HepG2 (cell line): ENCODE data around the gene CD164L2. TPM values are rescaled to one million over a fixed set of nuclear protein-coding genes. Genes with fewer than 3 reads are reported as not detected.

Source experiments
- BRD4 ChIP-seq: sonication (generic); formaldehyde crosslinking; IDR thresholded peaks from 2 replicates; pipeline ENCODE4 v1.4.0; 2020; ENCODE audit warnings: missing genetic modification reagents
- ERF ChIP-seq: IDR thresholded peaks from 2 replicates; pipeline ENCODE4 v1.6.1; 2018; ENCODE audit warnings: missing biosample characterization, missing genetic modification reagents
- HNRNPL ChIP-seq: fragments of 200-400 bp; formaldehyde crosslinking; IDR thresholded peaks from 2 replicates; pipeline ENCODE4 v1.6.1; 2017; ENCODE audit warnings: mild to moderate bottlenecking, low read depth, low read length
- HNRNPLL ChIP-seq: fragments of 200-400 bp; formaldehyde crosslinking; IDR thresholded peaks from 2 replicates; pipeline ENCODE4 v1.6.1; 2017; ENCODE audit warnings: mild to moderate bottlenecking, low read depth, low read length; ENCODE audit not compliant: poor library complexity, severe bottlenecking
- KLF16 ChIP-seq, 2 experiments: sonication (generic) in 1 of 2; formaldehyde crosslinking in 1 of 2; IDR thresholded peaks; 2 replicates each; pipeline versions ENCODE4 v1.6.1 to v1.8.0; 2016 to 2023; ENCODE audit warnings: missing genetic modification reagents in 2 of 2, missing compliant biosample characterization in 1 of 2
- NR2F6 ChIP-seq, 2 experiments: IDR thresholded peaks; 2 replicates each; pipeline ENCODE4 v1.6.1; 2016; ENCODE audit warnings: antibody characterized with exemption in 1 of 2, mild to moderate bottlenecking in 1 of 2
- PAX8 ChIP-seq: sonication (generic); formaldehyde crosslinking; IDR thresholded peaks from 2 replicates; pipeline ENCODE4 v1.8.0; 2022; ENCODE audit warnings: mild to moderate bottlenecking, missing genetic modification reagents, borderline replicate concordance
- REPIN1 ChIP-seq: sonication (generic); formaldehyde crosslinking; IDR thresholded peaks from 2 replicates; pipeline ENCODE4 v1.8.0; 2022; ENCODE audit warnings: missing genetic modification reagents, low read depth, mild to moderate bottlenecking, borderline replicate concordance
- SNAPC2 ChIP-seq: sonication (generic); formaldehyde crosslinking; IDR thresholded peaks from 2 replicates; pipeline ENCODE4 v1.8.1; 2022; ENCODE audit warnings: mild to moderate bottlenecking, missing genetic modification reagents
- YEATS4 ChIP-seq: sonication (generic); formaldehyde crosslinking; IDR thresholded peaks from 2 replicates; pipeline ENCODE4 v1.4.0; 2020; ENCODE audit warnings: missing genetic modification reagents, borderline replicate concordance
- ZFX ChIP-seq: sonication (generic); formaldehyde crosslinking; IDR thresholded peaks from 2 replicates; pipeline ENCODE4 v1.4.0; 2020; ENCODE audit warnings: mild to moderate bottlenecking, low read depth, missing genetic modification reagents, moderate library complexity
- ZMAT3 ChIP-seq: sonication (generic); formaldehyde crosslinking; conservative IDR thresholded peaks from 2 replicates; pipeline ENCODE4 v1.7.0; 2021; ENCODE audit warnings: missing genetic modification reagents
- ZNF138 ChIP-seq: sonication (generic); formaldehyde crosslinking; IDR thresholded peaks from 2 replicates; pipeline ENCODE4 v1.5.0; 2020; ENCODE audit warnings: mild to moderate bottlenecking, low read depth, missing genetic modification reagents
- ZNF343 ChIP-seq: sonication (generic); formaldehyde crosslinking; IDR thresholded peaks from 2 replicates; pipeline ENCODE4 v1.4.0; 2020; ENCODE audit warnings: mild to moderate bottlenecking, missing genetic modification reagents
- ZNF564 ChIP-seq: sonication (generic); formaldehyde crosslinking; IDR thresholded peaks from 2 replicates; pipeline ENCODE4 v1.8.1; 2023; ENCODE audit warnings: mild to moderate bottlenecking, missing genetic modification reagents
- ZNF572 ChIP-seq: sonication (generic); formaldehyde crosslinking; IDR thresholded peaks from 2 replicates; pipeline ENCODE4 v1.5.1; 2020; ENCODE audit warnings: mild to moderate bottlenecking, missing genetic modification reagents
- ZNF713 ChIP-seq: sonication (generic); formaldehyde crosslinking; IDR thresholded peaks from 2 replicates; pipeline ENCODE4 v1.4.0; 2020; ENCODE audit warnings: mild to moderate bottlenecking, missing genetic modification reagents
- ZNF776 ChIP-seq: sonication (generic); formaldehyde crosslinking; IDR thresholded peaks from 2 replicates; pipeline ENCODE4 v1.4.0; 2020; ENCODE audit warnings: mild to moderate bottlenecking, missing genetic modification reagents
- ZSCAN25 ChIP-seq: sonication (generic); formaldehyde crosslinking; IDR thresholded peaks from 2 replicates; pipeline ENCODE4 v1.8.0; 2022; ENCODE audit warnings: mild to moderate bottlenecking, missing genetic modification reagents
- polyA plus RNA-seq, 8 experiments: library from polyadenylated mRNA; depleted of rRNA in 3 of 8; stranded (reverse) in 7 of 8; unstranded in 1 of 8; fragments of >200 nt; fragmentation: Illumina TruSeq in 4 of 8; extraction: Trizol in 4 of 8; gene quantifications; 2 replicates each; pipeline versions ENCODE4 v1.2.1 to v1.2.3, GENCODE V29; 2011 to 2016; ENCODE audit warnings: low read depth in 4 of 8, missing spikeins in 1 of 8, mixed read lengths in 1 of 8; ENCODE audit not compliant: insufficient read depth in 1 of 8
- total RNA-seq, 5 experiments: library from RNA; depleted of rRNA; stranded (reverse); fragments of >200 nt; fragmentation: Illumina TruSeq; extraction: Trizol; gene quantifications; 2 replicates each; pipeline ENCODE4 v1.2.3, GENCODE V29; 2016; ENCODE audit warnings: low read depth in 1 of 5
- TF ChIP-seq, protein P1 (sequence below): sonication (generic); formaldehyde crosslinking; IDR thresholded peaks from 2 replicates; pipeline ENCODE4 v1.4.0; 2020; ENCODE audit warnings: mild to moderate bottlenecking, low read depth, missing genetic modification reagents
- TF ChIP-seq, protein P2 (sequence below): IDR thresholded peaks from 2 replicates; pipeline ENCODE4 v1.6.1; 2018; ENCODE audit warnings: missing genetic modification reagents
- TF ChIP-seq, protein P3 (sequence below), 2 experiments: sonication (generic) in 1 of 2; formaldehyde crosslinking in 1 of 2; IDR thresholded peaks; 2 replicates each; pipeline versions ENCODE4 v1.4.0 to v1.6.1; 2018 to 2020; ENCODE audit warnings: missing genetic modification reagents in 2 of 2, borderline replicate concordance in 1 of 2, low read depth in 1 of 2, mild to moderate bottlenecking in 1 of 2, missing biosample characterization in 1 of 2
- TF ChIP-seq, protein P4 (sequence below): IDR thresholded peaks from 2 replicates; pipeline ENCODE4 v1.6.1; 2016; ENCODE audit warnings: mild to moderate bottlenecking

Gene CD164L2
- total and polyA plus RNA-seq, 2 of the 13 experiments (the other 11 are each of a cell fraction or from before 2014, with no cell fraction given), result not detected

DNA sequence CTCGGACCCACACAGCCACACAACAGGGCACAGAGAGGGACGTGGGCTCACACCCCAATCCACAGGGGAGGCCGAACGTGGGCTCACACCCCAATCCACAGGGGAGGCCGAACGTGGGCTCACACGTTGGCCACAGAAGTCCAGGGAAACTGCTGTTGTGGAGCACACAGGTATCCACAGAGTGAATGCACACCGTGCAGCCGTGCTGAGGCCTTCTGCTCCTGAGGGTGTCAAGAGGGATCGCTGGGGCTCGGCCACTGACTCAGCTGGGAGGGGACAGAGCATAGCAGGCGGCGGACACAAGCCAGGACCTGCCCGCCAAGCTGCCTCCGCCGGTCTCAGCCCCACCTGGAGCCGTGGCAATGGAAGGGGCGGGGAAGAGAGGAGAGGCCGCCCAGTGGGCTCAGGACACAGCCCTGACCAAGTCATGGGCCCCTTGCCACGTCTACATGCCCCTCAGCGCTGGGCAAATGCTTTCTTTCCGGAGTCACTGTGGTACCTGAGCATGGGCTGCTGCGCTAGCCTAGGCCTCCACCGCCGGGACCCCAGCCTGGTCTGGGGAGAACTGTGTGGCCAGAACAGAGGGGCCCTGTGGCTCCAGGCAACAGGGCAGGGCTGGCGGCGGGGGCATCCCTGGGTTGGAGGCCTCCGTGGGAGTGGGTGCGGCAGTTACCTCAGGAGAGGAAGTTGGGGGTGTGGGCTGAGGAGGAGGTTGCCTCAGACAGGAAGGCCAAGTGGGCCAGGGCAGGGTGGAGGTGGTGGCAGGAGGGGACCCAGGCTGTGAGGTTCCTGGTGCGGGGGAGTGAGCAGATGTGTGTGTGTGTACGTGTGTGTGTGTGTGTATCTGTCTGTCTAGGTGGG, 40.1 kb downstream of the CD164L2 start (continued):
- TF ChIP-seq, protein P1, sequence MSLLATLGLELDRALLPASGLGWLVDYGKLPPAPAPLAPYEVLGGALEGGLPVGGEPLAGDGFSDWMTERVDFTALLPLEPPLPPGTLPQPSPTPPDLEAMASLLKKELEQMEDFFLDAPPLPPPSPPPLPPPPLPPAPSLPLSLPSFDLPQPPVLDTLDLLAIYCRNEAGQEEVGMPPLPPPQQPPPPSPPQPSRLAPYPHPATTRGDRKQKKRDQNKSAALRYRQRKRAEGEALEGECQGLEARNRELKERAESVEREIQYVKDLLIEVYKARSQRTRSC (CRISPR knock-in tag), result no peak
- TF ChIP-seq ZNF572 (CRISPR knock-in tag) (0 out of 2 replicates have a peak, but pooled peaks have one; percentile 50), ZNF564 (CRISPR knock-in tag) (peak; percentile 75; the same call in 1 of the 2 replicates), ZFX (CRISPR knock-in tag) (peak; percentile 89), KLF16 (CRISPR knock-in tag; IDR thresholded peaks at IDR 0.05) (peak in 1 of 2 experiments; percentile 51; a peak in 1 of 4 replicates), YEATS4 (CRISPR knock-in tag) (peak; percentile 79), SNAPC2 (CRISPR knock-in tag) (peak; percentile 68; the same call in 1 of the 2 replicates), ZNF138 (CRISPR knock-in tag) (peak; percentile 25; the same call in 1 of the 2 replicates), ZNF713 (0 out of 2 replicates have a peak, but pooled peaks have one; percentile 70), HNRNPLL (peak; percentile 57), REPIN1 (CRISPR knock-in tag) (peak; percentile 61; the same call in 1 of the 2 replicates), HNRNPL (peak; percentile 75), ZMAT3 (CRISPR knock-in tag) (peak; percentile 59), BRD4 (CRISPR knock-in tag) (peak; percentile 70), ERF (CRISPR knock-in tag) (peak; percentile 22; the same call in 1 of the 2 replicates), ZSCAN25 (CRISPR knock-in tag) (peak; percentile 51; the same call in 1 of the 2 replicates), ZNF776 (CRISPR knock-in tag) (0 out of 2 replicates have a peak, but pooled peaks have one; percentile 11), PAX8 (CRISPR knock-in tag) (no peak), ZNF343 (CRISPR knock-in tag) (0 out of 2 replicates have a peak, but pooled peaks have one; percentile 11), NR2F6 (IDR thresholded peaks at IDR 0.05) (no peak), NR2F6 (CRISPR knock-in tag; IDR thresholded peaks at IDR 0.05) (peak; percentile 35)
- TF ChIP-seq, protein P2, sequence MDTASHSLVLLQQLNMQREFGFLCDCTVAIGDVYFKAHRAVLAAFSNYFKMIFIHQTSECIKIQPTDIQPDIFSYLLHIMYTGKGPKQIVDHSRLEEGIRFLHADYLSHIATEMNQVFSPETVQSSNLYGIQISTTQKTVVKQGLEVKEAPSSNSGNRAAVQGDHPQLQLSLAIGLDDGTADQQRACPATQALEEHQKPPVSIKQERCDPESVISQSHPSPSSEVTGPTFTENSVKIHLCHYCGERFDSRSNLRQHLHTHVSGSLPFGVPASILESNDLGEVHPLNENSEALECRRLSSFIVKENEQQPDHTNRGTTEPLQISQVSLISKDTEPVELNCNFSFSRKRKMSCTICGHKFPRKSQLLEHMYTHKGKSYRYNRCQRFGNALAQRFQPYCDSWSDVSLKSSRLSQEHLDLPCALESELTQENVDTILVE (CRISPR knock-in tag), result no peak
- TF ChIP-seq, protein P3, sequence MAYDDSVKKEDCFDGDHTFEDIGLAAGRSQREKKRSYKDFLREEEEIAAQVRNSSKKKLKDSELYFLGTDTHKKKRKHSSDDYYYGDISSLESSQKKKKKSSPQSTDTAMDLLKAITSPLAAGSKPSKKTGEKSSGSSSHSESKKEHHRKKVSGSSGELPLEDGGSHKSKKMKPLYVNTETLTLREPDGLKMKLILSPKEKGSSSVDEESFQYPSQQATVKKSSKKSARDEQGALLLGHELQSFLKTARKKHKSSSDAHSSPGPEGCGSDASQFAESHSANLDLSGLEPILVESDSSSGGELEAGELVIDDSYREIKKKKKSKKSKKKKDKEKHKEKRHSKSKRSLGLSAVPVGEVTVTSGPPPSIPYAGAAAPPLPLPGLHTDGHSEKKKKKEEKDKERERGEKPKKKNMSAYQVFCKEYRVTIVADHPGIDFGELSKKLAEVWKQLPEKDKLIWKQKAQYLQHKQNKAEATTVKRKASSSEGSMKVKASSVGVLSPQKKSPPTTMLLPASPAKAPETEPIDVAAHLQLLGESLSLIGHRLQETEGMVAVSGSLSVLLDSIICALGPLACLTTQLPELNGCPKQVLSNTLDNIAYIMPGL (CRISPR knock-in tag; IDR thresholded peaks at IDR 0.05; ENCODE audit: borderline replicate concordance in 1 of 2, low read depth in 1 of 2), result peak; percentile 37 to 67; a peak in 3 of 4 replicates
- TF ChIP-seq, protein P4, sequence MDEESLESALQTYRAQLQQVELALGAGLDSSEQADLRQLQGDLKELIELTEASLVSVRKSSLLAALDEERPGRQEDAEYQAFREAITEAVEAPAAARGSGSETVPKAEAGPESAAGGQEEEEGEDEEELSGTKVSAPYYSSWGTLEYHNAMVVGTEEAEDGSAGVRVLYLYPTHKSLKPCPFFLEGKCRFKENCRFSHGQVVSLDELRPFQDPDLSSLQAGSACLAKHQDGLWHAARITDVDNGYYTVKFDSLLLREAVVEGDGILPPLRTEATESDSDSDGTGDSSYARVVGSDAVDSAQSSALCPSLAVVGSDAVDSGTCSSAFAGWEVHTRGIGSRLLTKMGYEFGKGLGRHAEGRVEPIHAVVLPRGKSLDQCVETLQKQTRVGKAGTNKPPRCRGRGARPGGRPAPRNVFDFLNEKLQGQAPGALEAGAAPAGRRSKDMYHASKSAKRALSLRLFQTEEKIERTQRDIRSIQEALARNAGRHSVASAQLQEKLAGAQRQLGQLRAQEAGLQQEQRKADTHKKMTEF, result peak; percentile 48; the same call in 1 of the 2 replicates
